SK-N-SH (cell line): ENCODE data around the gene ZC3H4. TPM values are rescaled to one million over a fixed set of nuclear protein-coding genes. Genes with fewer than 3 reads are reported as not detected.

ENCODE experiments used
- CTCF ChIA-PET: fragments of 300-600, 350-600 bp; formaldehyde crosslinking; extraction: SDS; loops from one replicate; lab custom pipeline; 2021; lab: Yijun Ruan, JAX
- POLR2A ChIA-PET: fragments of 350-600 bp; sonication (Branson Sonifier 250); formaldehyde crosslinking; extraction: SDS; loops from one replicate; lab custom pipeline; 2020; ENCODE audit warnings: antibody characterized with exemption, inconsistent platforms; lab: Yijun Ruan, JAX
- DNase-seq: peaks from one replicate; pipeline ENCODE4 v3.0.0; 2012
- H2AFZ ChIP-seq: fragments of 200-600 bp; sonication (generic); 2 replicates; pipeline ENCODE4 v1.8.1; 2016; ENCODE audit warnings: antibody characterized with exemption, mild to moderate bottlenecking, low read depth
- H3F3A ChIP-seq: fragments of 200-600 bp; sonication (generic); replicated peaks from 2 replicates; pipeline ENCODE3; 2016; ENCODE audit warnings: antibody characterized with exemption, mild to moderate bottlenecking; ENCODE audit not compliant: insufficient read depth
- H3K27ac ChIP-seq, 2 experiments: fragments of 200-500 bp in 1 of 2; fragments of 200-600 bp in 1 of 2; sonication (Bioruptor generic) in 1 of 2; sonication (generic), shearing (Covaris generic) in 1 of 2; 2 replicates each; pipeline versions ENCODE4 v1.5.1 to v1.6.1; 2014 to 2016; ENCODE audit warnings: low read depth in 2 of 2, inconsistent platforms in 1 of 2, low read length in 1 of 2, mild to moderate bottlenecking in 1 of 2, mixed read lengths in 1 of 2
- H3K27me3 ChIP-seq: fragments of 200-600 bp; sonication (generic), shearing (Covaris generic); 2 replicates; pipeline ENCODE4 v1.6.1; 2016; ENCODE audit warnings: mixed run types; ENCODE audit not compliant: insufficient read depth
- H3K36me3 ChIP-seq, 2 experiments: fragments of 200-500 bp in 1 of 2; fragments of 200-600 bp in 1 of 2; sonication (Bioruptor generic) in 1 of 2; sonication (generic) in 1 of 2; replicated peaks in 1 of 2; 2 replicates each; pipeline versions ENCODE3 to v1.5.1; 2014 to 2016; ENCODE audit warnings: low read length in 1 of 2, mild to moderate bottlenecking in 1 of 2; ENCODE audit not compliant: insufficient read depth in 2 of 2, control insufficient read depth in 1 of 2
- H3K4me1 ChIP-seq, 2 experiments: fragments of 200-500 bp in 1 of 2; fragments of 200-600 bp in 1 of 2; sonication (Bioruptor generic) in 1 of 2; sonication (generic), shearing (Covaris generic) in 1 of 2; 2 replicates each; pipeline versions ENCODE4 v1.5.1 to v1.6.1; 2014 to 2016; ENCODE audit warnings: low read depth in 1 of 2, low read length in 1 of 2, mixed run types in 1 of 2; ENCODE audit not compliant: insufficient read depth in 2 of 2, control insufficient read depth in 1 of 2
- H3K4me2 ChIP-seq: fragments of 200-600 bp; sonication (generic), shearing (Covaris generic); 2 replicates; pipeline ENCODE4 v1.6.1; 2017; ENCODE audit warnings: mixed run types
- H3K4me3 ChIP-seq, 2 experiments: fragments of 200-500 bp in 1 of 2; fragments of 200-600 bp in 1 of 2; sonication (Bioruptor generic) in 1 of 2; sonication (generic), shearing (Covaris generic) in 1 of 2; 2 replicates each; pipeline versions ENCODE4 v1.5.1 to v1.8.1; 2014 to 2016; ENCODE audit warnings: low read depth in 2 of 2, inconsistent platforms in 1 of 2, low read length in 1 of 2, mild to moderate bottlenecking in 1 of 2, mixed read lengths in 1 of 2, moderate library complexity in 1 of 2
- H3K79me2 ChIP-seq: fragments of 200-600 bp; sonication (generic); 2 replicates; pipeline ENCODE4 v1.8.1; 2017; ENCODE audit warnings: mild to moderate bottlenecking; ENCODE audit not compliant: insufficient read depth
- H3K9ac ChIP-seq: fragments of 200-600 bp; sonication (generic); 2 replicates; pipeline ENCODE4 v1.6.1; 2017; ENCODE audit warnings: mixed run types
- H3K9me2 ChIP-seq: fragments of 200-600 bp; sonication (generic); 2 replicates; pipeline ENCODE4 v1.6.1; 2017; ENCODE audit warnings: mixed run types
- H3K9me3 ChIP-seq: fragments of 200-600 bp; sonication (generic); 2 replicates; pipeline ENCODE4 v1.6.1; 2017; ENCODE audit warnings: mixed run types, mild to moderate bottlenecking, moderate library complexity
- H4K20me1 ChIP-seq: fragments of 200-600 bp; sonication (generic); 2 replicates; pipeline ENCODE4 v1.6.1; 2017; ENCODE audit warnings: mild to moderate bottlenecking, mixed run types; ENCODE audit not compliant: insufficient read depth
- CHD2 ChIP-seq: fragments of 150-350 bp; IDR thresholded peaks from 2 replicates; pipeline ENCODE4 v1.6.1; 2018; ENCODE audit warnings: low read length; ENCODE audit not compliant: partially characterized antibody
- ELF1 ChIP-seq: IDR thresholded peaks from 2 replicates; pipeline ENCODE4 v1.4.0; 2012
- EZH2phosphoT487 ChIP-seq: fragments of 200-600 bp; sonication (generic); IDR thresholded peaks from 2 replicates; pipeline ENCODE4 v1.6.1; 2017; ENCODE audit warnings: low read depth, mixed run types, mild to moderate bottlenecking, antibody characterized with exemption, moderate library complexity, borderline replicate concordance
- FOXJ3 ChIP-seq: sonication (generic); formaldehyde crosslinking; IDR thresholded peaks from 2 replicates; pipeline ENCODE4 v1.5.1; 2020; ENCODE audit warnings: mild to moderate bottlenecking, missing genetic modification reagents
- GABPA ChIP-seq: IDR thresholded peaks from 2 replicates; pipeline ENCODE4 v1.4.0; 2012; ENCODE audit warnings: low read depth, mild to moderate bottlenecking
- MAX ChIP-seq: IDR thresholded peaks from 2 replicates; pipeline ENCODE4 v1.4.0; 2012; ENCODE audit warnings: low read depth
- PBX3 ChIP-seq: IDR thresholded peaks from 2 replicates; pipeline ENCODE4; 2012
- RFX5 ChIP-seq: IDR thresholded peaks from 2 replicates; pipeline ENCODE4 v1.6.1; 2012; ENCODE audit warnings: mild to moderate bottlenecking, improper control_type of control experiment, low read length
- TAF1 ChIP-seq: IDR thresholded peaks from 2 replicates; pipeline ENCODE4 v1.6.1; 2012; ENCODE audit warnings: low read depth, mild to moderate bottlenecking, low read length, moderate library complexity, borderline replicate concordance
- WGBS: methylation state at CpG from one replicate; pipeline ENCODE4 v1.1.6; 2017; ENCODE audit warnings: low lambda C conversion rate; 5-methylcytosine and 5-hydroxymethylcytosine counted together
- polyA plus RNA-seq, 3 experiments: library from polyadenylated mRNA; depleted of rRNA; stranded (reverse); fragments of >200 nt; gene quantifications; 2 replicates each; pipeline ENCODE4 v1.2.3, GENCODE V29; 2012
- TF ChIP-seq, protein P1 (sequence below): IDR thresholded peaks from 2 replicates; pipeline ENCODE4 v1.4.0; 2012; ENCODE audit warnings: low read depth, borderline replicate concordance
- TF ChIP-seq, protein P2 (sequence below): IDR thresholded peaks from 2 replicates; pipeline ENCODE4 v1.6.1; 2012; ENCODE audit warnings: mild to moderate bottlenecking, low read depth, low read length, moderate library complexity

ZC3H4 gene
- polyA plus RNA-seq, 1 of the 3 experiments (the other 2 are of a cell fraction) = 7.6 TPM

GRCh38 chr19:47111006-47111621 lies 2.5 kb downstream of the ZC3H4 start:
- no peaks in the 10 kb centered on the region for H4K20me1 ChIP-seq
- POLR2A ChIA-PET = no interaction called here
- H3K27me3 ChIP-seq = no peaks in the 10 kb centered on the region
- peak overlapping the region; percentile 78 to 92 for H3K4me3 ChIP-seq
- CTCF ChIA-PET = interaction anchor here (0.6 to 4.3 kb wide), 6 partner anchors 12 to 133 kb away, joined by 3 to 18 read pairs (median 3); no protein-coding TSS in a partner anchor
- H3K79me2 ChIP-seq = peaks cover 62% of the 10 kb centered on the region
- H3K4me2 ChIP-seq = peak overlapping the region; percentile 99
- peaks cover 39 to 44% of the 10 kb centered on the region in 2 experiments for H3K4me1 ChIP-seq
- TF ChIP-seq CHD2 = no peak
- TF ChIP-seq, protein P1, sequence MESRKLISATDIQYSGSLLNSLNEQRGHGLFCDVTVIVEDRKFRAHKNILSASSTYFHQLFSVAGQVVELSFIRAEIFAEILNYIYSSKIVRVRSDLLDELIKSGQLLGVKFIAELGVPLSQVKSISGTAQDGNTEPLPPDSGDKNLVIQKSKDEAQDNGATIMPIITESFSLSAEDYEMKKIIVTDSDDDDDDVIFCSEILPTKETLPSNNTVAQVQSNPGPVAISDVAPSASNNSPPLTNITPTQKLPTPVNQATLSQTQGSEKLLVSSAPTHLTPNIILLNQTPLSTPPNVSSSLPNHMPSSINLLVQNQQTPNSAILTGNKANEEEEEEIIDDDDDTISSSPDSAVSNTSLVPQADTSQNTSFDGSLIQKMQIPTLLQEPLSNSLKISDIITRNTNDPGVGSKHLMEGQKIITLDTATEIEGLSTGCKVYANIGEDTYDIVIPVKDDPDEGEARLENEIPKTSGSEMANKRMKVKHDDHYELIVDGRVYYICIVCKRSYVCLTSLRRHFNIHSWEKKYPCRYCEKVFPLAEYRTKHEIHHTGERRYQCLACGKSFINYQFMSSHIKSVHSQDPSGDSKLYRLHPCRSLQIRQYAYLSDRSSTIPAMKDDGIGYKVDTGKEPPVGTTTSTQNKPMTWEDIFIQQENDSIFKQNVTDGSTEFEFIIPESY = no peak
- TF ChIP-seq, protein P2, sequence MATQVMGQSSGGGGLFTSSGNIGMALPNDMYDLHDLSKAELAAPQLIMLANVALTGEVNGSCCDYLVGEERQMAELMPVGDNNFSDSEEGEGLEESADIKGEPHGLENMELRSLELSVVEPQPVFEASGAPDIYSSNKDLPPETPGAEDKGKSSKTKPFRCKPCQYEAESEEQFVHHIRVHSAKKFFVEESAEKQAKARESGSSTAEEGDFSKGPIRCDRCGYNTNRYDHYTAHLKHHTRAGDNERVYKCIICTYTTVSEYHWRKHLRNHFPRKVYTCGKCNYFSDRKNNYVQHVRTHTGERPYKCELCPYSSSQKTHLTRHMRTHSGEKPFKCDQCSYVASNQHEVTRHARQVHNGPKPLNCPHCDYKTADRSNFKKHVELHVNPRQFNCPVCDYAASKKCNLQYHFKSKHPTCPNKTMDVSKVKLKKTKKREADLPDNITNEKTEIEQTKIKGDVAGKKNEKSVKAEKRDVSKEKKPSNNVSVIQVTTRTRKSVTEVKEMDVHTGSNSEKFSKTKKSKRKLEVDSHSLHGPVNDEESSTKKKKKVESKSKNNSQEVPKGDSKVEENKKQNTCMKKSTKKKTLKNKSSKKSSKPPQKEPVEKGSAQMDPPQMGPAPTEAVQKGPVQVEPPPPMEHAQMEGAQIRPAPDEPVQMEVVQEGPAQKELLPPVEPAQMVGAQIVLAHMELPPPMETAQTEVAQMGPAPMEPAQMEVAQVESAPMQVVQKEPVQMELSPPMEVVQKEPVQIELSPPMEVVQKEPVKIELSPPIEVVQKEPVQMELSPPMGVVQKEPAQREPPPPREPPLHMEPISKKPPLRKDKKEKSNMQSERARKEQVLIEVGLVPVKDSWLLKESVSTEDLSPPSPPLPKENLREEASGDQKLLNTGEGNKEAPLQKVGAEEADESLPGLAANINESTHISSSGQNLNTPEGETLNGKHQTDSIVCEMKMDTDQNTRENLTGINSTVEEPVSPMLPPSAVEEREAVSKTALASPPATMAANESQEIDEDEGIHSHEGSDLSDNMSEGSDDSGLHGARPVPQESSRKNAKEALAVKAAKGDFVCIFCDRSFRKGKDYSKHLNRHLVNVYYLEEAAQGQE = no peak
- H3K36me3 ChIP-seq = peaks cover 13 to 15% of the 10 kb centered on the region in 2 experiments
- no peaks in the 10 kb centered on the region for H3K9me2 ChIP-seq
- H3K9ac ChIP-seq = peak overlapping the region; percentile 100
- H2AFZ ChIP-seq = no peak overlapping the region
- WGBS = under 1% methylated on average over 29 of the region's 35 CpGs
- peak overlapping the region; percentile 99 to 100 for H3K27ac ChIP-seq
- peak; percentile 44 for DNase-seq
- no peaks in the 10 kb centered on the region for H3K9me3 ChIP-seq
- peaks cover 40% of the 10 kb centered on the region for H3F3A ChIP-seq

DNA sequence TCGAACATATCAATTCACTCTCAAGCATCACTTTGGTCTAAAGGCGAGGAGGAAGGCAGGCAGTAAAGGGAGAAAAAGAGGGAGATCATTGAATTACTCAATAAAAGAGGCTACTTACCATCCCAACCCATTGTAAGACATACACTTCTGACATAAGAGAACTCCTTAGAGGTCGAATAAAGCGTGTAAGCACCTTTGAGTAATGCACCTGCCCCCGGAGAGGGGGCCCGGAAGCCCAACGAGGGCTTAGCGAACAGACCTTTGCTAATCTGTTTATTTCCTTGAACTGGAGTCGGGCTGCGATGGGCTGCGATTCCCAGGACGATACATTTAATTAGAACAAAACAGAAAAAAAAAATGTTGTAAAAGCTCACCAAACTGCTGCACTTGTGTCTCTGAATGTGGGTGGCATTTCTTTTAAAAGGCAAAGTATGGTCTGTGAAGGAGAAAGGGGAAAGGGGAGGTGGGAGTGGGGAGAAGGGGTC lies 3.0 kb downstream of the ZC3H4 start:
- Histone ChIP-seq H3K79me2 (peaks cover 68% of the 10 kb centered on the region), H3K4me1 (peaks cover 42 to 49% of the 10 kb centered on the region in 2 experiments), H3K27me3 (no peaks in the 10 kb centered on the region), H2AFZ (no peak overlapping the region), H3K36me3 (peaks cover 15 to 19% of the 10 kb centered on the region in 2 experiments), H3K4me2 (peak overlapping the region; percentile 99), H3K9ac (peak overlapping the region; percentile 100), H3K27ac (peak overlapping the region; percentile 99 to 100), H3K4me3 (peak overlapping the region; percentile 78 to 92), H3K9me2 (no peaks in the 10 kb centered on the region), H3K9me3 (no peaks in the 10 kb centered on the region), H4K20me1 (no peaks in the 10 kb centered on the region), H3F3A (peaks cover 40% of the 10 kb centered on the region)
- ChIA-PET CTCF (interaction anchor here (0.6 to 1.3 kb wide), 4 partner anchors 11 to 97 kb away, joined by 3 read pairs; no protein-coding TSS in a partner anchor), POLR2A (no interaction called here)
- TF ChIP-seq MAX = no peak
- no peak for TF ChIP-seq RFX5
- TF ChIP-seq GABPA = no peak
- no peak for TF ChIP-seq EZH2phosphoT487
- TF ChIP-seq TAF1 = peak; percentile 16; the same call in 1 of the 2 replicates
- TF ChIP-seq FOXJ3 (CRISPR knock-in tag) = no peak
- TF ChIP-seq PBX3 = no peak
- TF ChIP-seq ELF1 = no peak
- DNase-seq = no peak
- 5% methylated on average over 12 of the region's 12 CpGs for WGBS
